GM12878 (cell line): ENCODE measurements around the gene TLNRD1. TPM values are rescaled to one million over a fixed set of nuclear protein-coding genes. Genes with fewer than 3 reads are reported as not detected.

Source experiments
- ATAC-seq: fragments of 200-7000 bp; cut with Tn5 transposase; 3 replicates; pipeline ENCODE4 v1.9.1; 2020; ENCODE audit warnings: mild to moderate bottlenecking, moderate library complexity
- BruUV-seq: library from RNA; stranded (reverse); fragments of 400-500 nt; replicated peaks from 2 replicates; lab custom pipeline; 2021; lab: Mats Ljungman, UMichigan
- CTCF ChIA-PET: fragments of 300-600 bp; sonication (Branson Sonifier 250); formaldehyde crosslinking; extraction: SDS; loops from one replicate; lab custom pipeline; 2021; ENCODE audit warnings: inconsistent platforms; lab: Yijun Ruan, JAX
- POLR2A ChIA-PET: fragments of 350-600 bp; formaldehyde crosslinking; extraction: SDS; loops from one replicate; lab custom pipeline; 2021; ENCODE audit warnings: inconsistent platforms; lab: Charles Lee
- RAD21 ChIA-PET: fragments of 300-600 bp; sonication (Branson Sonifier 250); formaldehyde crosslinking; loops from one replicate; lab custom pipeline; 2023; ENCODE audit warnings: antibody characterized with exemption; ENCODE audit not compliant: unreplicated experiment; lab: Charles Lee
- SMC1A ChIA-PET: fragments of 300-600 bp; sonication (Branson Sonifier 250); formaldehyde crosslinking; loops from one replicate; lab custom pipeline; 2023; ENCODE audit not compliant: unreplicated experiment, uncharacterized antibody; lab: Charles Lee
- DNase-seq: peaks from one replicate; pipeline ENCODE4 v3.0.0-alpha.2; 2011; ENCODE audit warnings: low read depth, low spot score
- FAIRE-seq: peaks from 3 replicates; lab custom pipeline; 2011; peaks lifted over from hg19 to GRCh38; lab: Jason Lieb, UNC
- H2AFZ ChIP-seq: 2 replicates; pipeline ENCODE4 v1.6.0; 2011; ENCODE audit warnings: low read depth, low read length, control low read depth; ENCODE audit not compliant: control insufficient read depth
- H3K27ac ChIP-seq: 2 replicates; pipeline ENCODE4 v1.5.1; 2011; ENCODE audit warnings: control low read depth; ENCODE audit not compliant: control insufficient read depth, insufficient read depth
- H3K27me3 ChIP-seq, 2 experiments: replicated peaks in 1 of 2; 2 replicates each; pipeline versions ENCODE4 v1.6.0 to v1.6.1; 2011; ENCODE audit warnings: low read length in 1 of 2; ENCODE audit not compliant: control insufficient read depth in 2 of 2, insufficient read depth in 2 of 2
- H3K36me3 ChIP-seq, 2 experiments: 2 replicates each; pipeline ENCODE4 v1.5.1; 2011; ENCODE audit warnings: low read length in 1 of 2; ENCODE audit not compliant: control insufficient read depth in 2 of 2, insufficient read depth in 2 of 2
- H3K4me1 ChIP-seq: 2 replicates; pipeline ENCODE4 v1.6.1; 2011; ENCODE audit warnings: mild to moderate bottlenecking, low read length, moderate library complexity, mixed read lengths; ENCODE audit not compliant: control insufficient read depth, insufficient read depth
- H3K4me2 ChIP-seq: 2 replicates; pipeline ENCODE4 v1.6.0; 2011; ENCODE audit warnings: control low read depth; ENCODE audit not compliant: control insufficient read depth, insufficient read depth
- H3K4me3 ChIP-seq: fragments of 200-600 bp; sonication (generic); 2 replicates; pipeline ENCODE4 v1.5.1; 2016
- H3K79me2 ChIP-seq: 2 replicates; pipeline ENCODE4 v1.6.0; 2011; ENCODE audit warnings: low read length; ENCODE audit not compliant: control insufficient read depth, insufficient read depth
- H3K9ac ChIP-seq: 2 replicates; pipeline ENCODE4 v1.8.0; 2011; ENCODE audit warnings: low read length, control low read depth, mixed read lengths; ENCODE audit not compliant: control insufficient read depth, insufficient read depth
- H3K9me3 ChIP-seq: replicated peaks from 3 replicates; pipeline ENCODE4 v1.5.1; 2011; ENCODE audit warnings: mild to moderate bottlenecking, low read length; ENCODE audit not compliant: control insufficient read depth, insufficient read depth
- H4K20me1 ChIP-seq: 2 replicates; pipeline ENCODE4 v1.6.0; 2011; ENCODE audit not compliant: control insufficient read depth, insufficient read depth
- BCLAF1 ChIP-seq: fragments of 450-650 bp; IDR thresholded peaks from 2 replicates; pipeline ENCODE4 v1.6.1; 2017; ENCODE audit warnings: antibody characterized with exemption, mild to moderate bottlenecking, moderate library complexity
- BHLHE40 ChIP-seq, 2 experiments: fragments of 450-650 bp in 1 of 2; IDR thresholded peaks; 2 replicates each; pipeline ENCODE4 v1.6.1; 2011 to 2017; ENCODE audit warnings: low read depth in 2 of 2, borderline replicate concordance in 1 of 2, improper control_type of control experiment in 1 of 2, low read length in 1 of 2, mild to moderate bottlenecking in 1 of 2
- BMI1 ChIP-seq: fragments of 450-650 bp; IDR thresholded peaks from 2 replicates; pipeline ENCODE4 v1.6.1; 2016; ENCODE audit warnings: mild to moderate bottlenecking, moderate library complexity, borderline replicate concordance
- CBX3 ChIP-seq: fragments of 200-600 bp; sonication (generic); IDR thresholded peaks from 2 replicates; pipeline ENCODE4 v1.6.1; 2016; ENCODE audit warnings: low read depth, borderline replicate concordance
- CHD1 ChIP-seq: IDR thresholded peaks from 2 replicates; pipeline ENCODE4 v1.6.1; 2012; ENCODE audit warnings: low read depth, low read length, improper control_type of control experiment
- EZH2 ChIP-seq: IDR thresholded peaks from 2 replicates; pipeline ENCODE4 v1.6.1; 2012; ENCODE audit warnings: low read depth, mild to moderate bottlenecking, control low read depth, inconsistent platforms, low read length, borderline replicate concordance; ENCODE audit not compliant: control insufficient read depth
- HCFC1 ChIP-seq: fragments of 150-350 bp; IDR thresholded peaks from 2 replicates; pipeline ENCODE4 v1.6.1; 2014; ENCODE audit warnings: low read length
- JUNB ChIP-seq: IDR thresholded peaks from 2 replicates; pipeline ENCODE4 v1.6.1; 2016; ENCODE audit warnings: antibody characterized with exemption, mild to moderate bottlenecking
- JUND ChIP-seq: IDR thresholded peaks from 2 replicates; pipeline ENCODE4 v1.6.1; 2012; ENCODE audit warnings: low read depth, mild to moderate bottlenecking, low read length, improper control_type of control experiment, moderate library complexity
- MYB ChIP-seq: fragments of 150-350 bp; IDR thresholded peaks from 2 replicates; pipeline ENCODE4 v1.6.1; 2014; ENCODE audit warnings: mild to moderate bottlenecking, low read depth, low read length, borderline replicate concordance
- NR2F1 ChIP-seq: fragments of 450-650 bp; conservative IDR thresholded peaks from 2 replicates; pipeline ENCODE4 v1.6.1; 2017; ENCODE audit warnings: mild to moderate bottlenecking
- PAX5 ChIP-seq: IDR thresholded peaks from 2 replicates; pipeline ENCODE4 v1.6.1; 2011; ENCODE audit warnings: low read depth, low read length, borderline replicate concordance
- RAD51 ChIP-seq: fragments of 450-650 bp; IDR thresholded peaks from 2 replicates; pipeline ENCODE4 v1.6.1; 2016; ENCODE audit warnings: moderate library complexity, mild to moderate bottlenecking, inconsistent platforms
- REST ChIP-seq: IDR thresholded peaks from 2 replicates; pipeline ENCODE4 v1.6.1; 2012; ENCODE audit warnings: mild to moderate bottlenecking, low read depth, low read length
- SPI1 ChIP-seq: IDR thresholded peaks from 2 replicates; pipeline ENCODE4 v1.6.1; 2011; ENCODE audit warnings: low read depth, mild to moderate bottlenecking, low read length, moderate library complexity, borderline replicate concordance; ENCODE audit not compliant: insufficient read depth
- ZNF217 ChIP-seq: fragments of 450-650 bp; IDR thresholded peaks from 2 replicates; pipeline ENCODE4 v1.6.1; 2017; ENCODE audit warnings: antibody characterized with exemption, mild to moderate bottlenecking
- ZNF24 ChIP-seq: fragments of 450-650 bp; IDR thresholded peaks from 2 replicates; pipeline ENCODE4 v1.6.1; 2017; ENCODE audit warnings: antibody characterized with exemption, mild to moderate bottlenecking
- WGBS: methylation state at CpG from one replicate; pipeline ENCODE4 v1.1.6; 2016; ENCODE audit warnings: low lambda C conversion rate; ENCODE audit not compliant: insufficient replicate concordance, insufficient coverage; ENCODE audit errors: missing lambda C conversion rate; 5-methylcytosine and 5-hydroxymethylcytosine counted together
- in situ Hi-C: fragments of 300-500 bp; cut with MboI; formaldehyde crosslinking; loops from 9 replicates; pipeline ENCODE4 v1.14.3; 2018; ENCODE audit warnings: mixed read lengths
- intact Hi-C: fragments of 100-400 bp; cut with micrococcal nuclease; formaldehyde crosslinking; loops from one replicate; pipeline ENCODE4 v1.14.2; 2022; ENCODE audit not compliant: unreplicated experiment
- polyA plus RNA-seq, 11 experiments: library from polyadenylated mRNA; depleted of rRNA in 4 of 11; unstranded in 6 of 11; stranded (reverse) in 5 of 11; fragments of >200 nt; fragmentation: Nextera tagmentation in 4 of 11; fragmentation: Illumina TruSeq in 1 of 11; extraction: Ambion mirVana in 4 of 11; extraction: Trizol in 1 of 11; gene quantifications; 1 replicate in 1 of 11; 2 replicates in 10 of 11; pipeline versions ENCODE4 v1.2.1 to v1.2.3, GENCODE V29; 2011 to 2016; ENCODE audit warnings: inconsistent platforms in 2 of 11, missing spikeins in 2 of 11, low read depth in 1 of 11
- total RNA-seq, 4 experiments: library from RNA; depleted of rRNA in 3 of 4; stranded (reverse); fragments of >200 nt in 3 of 4; fragmentation: Illumina TruSeq in 1 of 4; extraction: Trizol in 1 of 4; gene quantifications; 2 replicates each; pipeline versions ENCODE4 v1.2.1 to v1.2.3, GENCODE V29; 2013 to 2021

TLNRD1 gene
- total and polyA plus RNA-seq, 10 of the 15 experiments (the other 5 are each of a cell fraction or from before 2014, with no cell fraction given), result 2.5 to 44.8 (median 9.1) TPM

- H3K27me3 ChIP-seq, result no peaks in the 10 kb centered on the region
- H3K4me1 ChIP-seq, result no peaks in the 10 kb centered on the region; the same call in 1 of the 2 replicates
- TF ChIP-seq SPI1 (no peak), JUNB (no peak), JUND (no peak), CBX3 (no peak), BCLAF1 (no peak), EZH2 (no peak), BMI1 (no peak), PAX5 (no peak), BHLHE40 (IDR thresholded peaks at IDR 0.05; ENCODE audit: borderline replicate concordance in 1 of 2, low read depth in 2 of 2, low read length in 1 of 2) (no peak), ZNF24 (no peak), MYB (no peak), CHD1 (no peak), RAD51 (no peak), REST (no peak), NR2F1 (no peak), HCFC1 (no peak), ZNF217 (no peak)
- DNase-seq, result no peak
- intact Hi-C loops, result no loop called here
- no peaks in the 10 kb centered on the region for H4K20me1 ChIP-seq
- H3K4me2 ChIP-seq, result no peak overlapping the region
- ChIA-PET SMC1A (interaction anchor here (0.7 to 2.1 kb wide), 4 partner anchors 10 to 100 kb away, joined by 3 to 5 read pairs (median 4); no protein-coding TSS in a partner anchor), RAD21 (interaction anchor here (1.1 kb wide), 2 partner anchors 14 to 256 kb away, joined by 3 to 4 read pairs; no protein-coding TSS in a partner anchor), CTCF (interaction anchor here (1.1 to 1.9 kb wide), 4 partner anchors 9 to 327 kb away, joined by 3 to 9 read pairs (median 3); partner anchors contain the start of gene TLNRD1), POLR2A (interaction anchor here (1.0 to 2.1 kb wide), 3 partner anchors 9 to 14 kb away, joined by 3 to 4 read pairs (median 3); no protein-coding TSS in a partner anchor)
- BruUV-seq, result no TSS peak
- FAIRE-seq, result no peak
- no peak overlapping the region for H2AFZ ChIP-seq
- in situ Hi-C loops, result no loop called here
- H3K4me3 ChIP-seq, result no peak overlapping the region
- H3K36me3 ChIP-seq, result no peaks in the 10 kb centered on the region
- WGBS, result 97% methylated on average over 4 of the region's 4 CpGs
- no peak overlapping the region for H3K9ac ChIP-seq
- H3K27ac ChIP-seq, result no peak overlapping the region
- H3K9me3 ChIP-seq, result no peaks in the 10 kb centered on the region
- no peak for ATAC-seq
- H3K79me2 ChIP-seq, result no peaks in the 10 kb centered on the region; the same call in 1 of the 2 replicates
These were observed 9.4 kb downstream of the TLNRD1 start for GRCh38 chr15:81010086-81010485.
